Transverse colon (tissue), 4 donors: Measurements from ENCODE around the gene SLC24A4. TPM values are rescaled to one million over a fixed set of nuclear protein-coding genes. Genes with fewer than 3 reads are reported as not detected.

ENCODE experiments used
- DNase-seq: peaks from one replicate; pipeline ENCODE4 v3.0.0-alpha.2; 2019
- H3K27ac ChIP-seq, 4 donors: fragments of 200-600 bp; sonication (generic); 2 replicates each; pipeline ENCODE4 v1.5.1; 2016 to 2018; ENCODE audit warnings: inconsistent platforms in 4 of 4
- H3K27me3 ChIP-seq: fragments of 200-600 bp; sonication (generic); 2 replicates; pipeline ENCODE4 v1.5.1; 2017; ENCODE audit warnings: inconsistent platforms
- H3K36me3 ChIP-seq, 4 donors: fragments of 200-600 bp; sonication (generic); 2 replicates each; pipeline ENCODE4 v1.5.1; 2017 to 2019; ENCODE audit warnings: inconsistent platforms in 4 of 4
- H3K4me1 ChIP-seq, 4 donors: fragments of 200-600 bp; sonication (generic); 2 replicates each; pipeline ENCODE4 v1.5.1; 2017 to 2020; ENCODE audit warnings: inconsistent platforms in 4 of 4
- H3K4me3 ChIP-seq, 4 donors: fragments of 200-600 bp; sonication (generic); 1 replicate in 1 of 4; 2 replicates in 3 of 4; pipeline versions ENCODE4 v1.5.1 to v1.6.1; 2017 to 2019; ENCODE audit warnings: inconsistent platforms in 4 of 4
- H3K9me3 ChIP-seq, 2 donors: fragments of 200-600 bp; sonication (generic); 2 replicates each; pipeline ENCODE4 v1.5.1; 2017 to 2019; ENCODE audit warnings: inconsistent platforms in 2 of 2
- EP300 ChIP-seq: sonication (generic); formaldehyde crosslinking; IDR thresholded peaks from one replicate; pipeline ENCODE4 v1.6.1; 2017; ENCODE audit warnings: antibody characterized with exemption, low read depth
- POLR2A ChIP-seq: fragments of 450-650 bp; IDR thresholded peaks from one replicate; pipeline ENCODE4 v1.6.1; 2016; ENCODE audit warnings: antibody characterized with exemption, mild to moderate bottlenecking, moderate library complexity
- POLR2AphosphoS5 ChIP-seq, 3 donors: sonication (generic); formaldehyde crosslinking; IDR thresholded peaks; one replicate each; pipeline ENCODE4 v1.6.1; 2016; ENCODE audit warnings: antibody characterized with exemption in 3 of 3
- WGBS, 2 donors: methylation state at CpG; one replicate each; pipeline ENCODE4 v1.1.5; 2018; ENCODE audit warnings: low coverage in 1 of 2; 5-methylcytosine and 5-hydroxymethylcytosine counted together
- in situ Hi-C, 4 donors: fragments of 200-750 bp; cut with MboI; loops; one replicate each; pipeline versions ENCODE4 v1.15.0 to v1.15.1; 2017; ENCODE audit warnings: low sequenced_read_pairs in 3 of 4, low pct_ligation_motif_present in 1 of 4, low pct_unique_long_range_greater_than_20kb in 1 of 4
- intact Hi-C: fragments of 100-400 bp; cut with DNase I; formaldehyde crosslinking; loops from one replicate; pipeline ENCODE4 v1.15.1; 2023; ENCODE audit warnings: low total_unique reads
- total RNA-seq, 4 donors: library from RNA; depleted of rRNA; stranded (reverse); fragments of >200 nt; gene quantifications; one replicate each; pipeline ENCODE4 v1.1.0, GENCODE V29; 2016
- TF ChIP-seq, protein P1 (sequence below), 5 experiments: fragments of 200-600 bp in 3 of 5; fragments of 450-650 bp in 2 of 5; sonication (generic) in 3 of 5; IDR thresholded peaks; 1 replicate in 2 of 5; 2 replicates in 3 of 5; pipeline ENCODE4 v1.5.1; 2016 to 2017; ENCODE audit warnings: antibody characterized with exemption in 5 of 5, inconsistent platforms in 3 of 5, mild to moderate bottlenecking in 2 of 5, moderate library complexity in 1 of 5

Gene SLC24A4
- total RNA-seq, 4 donors from 2014 or later: 0.27 to 0.48 TPM; not detected in 2

DNA sequence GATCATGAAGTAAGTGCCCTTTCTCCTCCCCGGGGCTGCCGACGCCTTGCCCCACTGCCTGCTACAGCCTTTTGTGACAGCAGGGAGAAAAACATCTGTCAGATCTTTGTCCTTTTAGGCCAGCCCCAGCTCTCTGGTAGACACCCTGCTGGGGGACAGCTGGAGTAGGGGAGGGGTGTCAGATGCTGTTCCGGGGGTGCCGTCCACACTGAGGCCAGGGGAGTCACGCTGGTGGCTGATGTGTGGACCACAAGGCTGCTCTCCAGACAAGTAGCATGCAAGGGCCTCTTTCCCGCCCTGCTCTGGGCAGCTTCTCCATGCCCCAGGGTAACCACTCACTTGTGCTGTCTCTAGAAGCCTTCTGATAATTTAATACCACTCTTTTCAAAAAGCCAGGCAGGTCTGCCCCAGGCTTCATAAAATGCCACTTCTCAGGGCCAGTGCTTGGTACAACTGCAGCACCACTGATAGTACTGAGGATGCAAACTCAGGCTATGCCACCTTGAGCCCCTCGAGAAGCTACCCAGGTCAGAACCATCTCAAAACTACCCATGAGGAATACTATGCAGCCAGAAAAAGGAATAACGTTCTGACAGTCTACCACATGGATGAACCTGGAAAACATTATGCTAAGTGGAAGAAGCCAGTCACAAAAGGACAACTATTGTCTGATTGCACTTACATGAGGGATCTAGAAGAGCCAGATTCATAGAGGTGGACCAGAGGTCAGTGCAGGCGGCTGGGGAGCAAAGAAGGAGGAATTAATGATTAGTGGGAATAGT is 124.6 kb downstream of the SLC24A4 start:
- no peaks in the 10 kb centered on the region for H3K4me1 ChIP-seq
- no peaks in the 10 kb centered on the region for H3K9me3 ChIP-seq
- H3K36me3 ChIP-seq: no peaks in the 10 kb centered on the region
- no peak overlapping the region for H3K27ac ChIP-seq
- in situ Hi-C loops: no loop called here
- intact Hi-C loops: no loop called here
- 88 to 92% methylated on average over 2 to 10 of the region's 10 CpGs for WGBS, 2 donors
- no peak for DNase-seq
- H3K4me3 ChIP-seq: no peak overlapping the region
- TF ChIP-seq POLR2AphosphoS5 (IDR thresholded peaks at IDR 0.05) (no peak), POLR2A (no peak), EP300 (no peak)
- TF ChIP-seq, protein P1, sequence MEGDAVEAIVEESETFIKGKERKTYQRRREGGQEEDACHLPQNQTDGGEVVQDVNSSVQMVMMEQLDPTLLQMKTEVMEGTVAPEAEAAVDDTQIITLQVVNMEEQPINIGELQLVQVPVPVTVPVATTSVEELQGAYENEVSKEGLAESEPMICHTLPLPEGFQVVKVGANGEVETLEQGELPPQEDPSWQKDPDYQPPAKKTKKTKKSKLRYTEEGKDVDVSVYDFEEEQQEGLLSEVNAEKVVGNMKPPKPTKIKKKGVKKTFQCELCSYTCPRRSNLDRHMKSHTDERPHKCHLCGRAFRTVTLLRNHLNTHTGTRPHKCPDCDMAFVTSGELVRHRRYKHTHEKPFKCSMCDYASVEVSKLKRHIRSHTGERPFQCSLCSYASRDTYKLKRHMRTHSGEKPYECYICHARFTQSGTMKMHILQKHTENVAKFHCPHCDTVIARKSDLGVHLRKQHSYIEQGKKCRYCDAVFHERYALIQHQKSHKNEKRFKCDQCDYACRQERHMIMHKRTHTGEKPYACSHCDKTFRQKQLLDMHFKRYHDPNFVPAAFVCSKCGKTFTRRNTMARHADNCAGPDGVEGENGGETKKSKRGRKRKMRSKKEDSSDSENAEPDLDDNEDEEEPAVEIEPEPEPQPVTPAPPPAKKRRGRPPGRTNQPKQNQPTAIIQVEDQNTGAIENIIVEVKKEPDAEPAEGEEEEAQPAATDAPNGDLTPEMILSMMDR (IDR thresholded peaks at IDR 0.05): no peak
- no peaks in the 10 kb centered on the region for H3K27me3 ChIP-seq

DNA sequence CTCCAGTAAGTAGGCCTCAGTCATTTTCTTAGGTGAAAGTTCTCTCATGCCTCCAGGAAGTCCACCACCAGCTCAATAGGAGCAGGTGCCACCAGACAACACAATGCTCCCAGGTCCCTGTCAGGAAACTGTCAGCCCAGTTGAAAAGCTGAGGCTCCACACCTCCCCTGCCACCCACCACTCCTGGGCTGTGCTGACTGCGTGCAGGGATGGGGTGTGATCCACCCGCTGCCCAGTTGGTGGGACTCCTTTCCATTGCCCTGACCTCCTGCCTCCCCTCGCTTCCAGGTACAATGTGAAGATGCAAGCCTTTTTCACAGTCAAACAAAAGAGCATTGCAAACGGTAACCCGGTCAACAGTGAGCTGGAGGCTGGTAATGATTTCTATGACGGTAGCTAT is 125.8 kb downstream of the SLC24A4 start:
- H3K9me3 ChIP-seq: no peaks in the 10 kb centered on the region
- no peaks in the 10 kb centered on the region for H3K4me1 ChIP-seq
- intact Hi-C loops: no loop called here
- no peak for DNase-seq
- TF ChIP-seq, protein P1 (IDR thresholded peaks at IDR 0.05): no peak
- TF ChIP-seq EP300 (no peak), POLR2AphosphoS5 (IDR thresholded peaks at IDR 0.05) (no peak), POLR2A (no peak)
- in situ Hi-C loops: no loop called here
- no peak overlapping the region for H3K27ac ChIP-seq
- H3K4me3 ChIP-seq: no peak overlapping the region
- WGBS, 2 donors: 75 to 84% methylated on average over 4 to 6 of the region's 6 CpGs
- H3K27me3 ChIP-seq: no peaks in the 10 kb centered on the region
- no peaks in the 10 kb centered on the region for H3K36me3 ChIP-seq

DNA sequence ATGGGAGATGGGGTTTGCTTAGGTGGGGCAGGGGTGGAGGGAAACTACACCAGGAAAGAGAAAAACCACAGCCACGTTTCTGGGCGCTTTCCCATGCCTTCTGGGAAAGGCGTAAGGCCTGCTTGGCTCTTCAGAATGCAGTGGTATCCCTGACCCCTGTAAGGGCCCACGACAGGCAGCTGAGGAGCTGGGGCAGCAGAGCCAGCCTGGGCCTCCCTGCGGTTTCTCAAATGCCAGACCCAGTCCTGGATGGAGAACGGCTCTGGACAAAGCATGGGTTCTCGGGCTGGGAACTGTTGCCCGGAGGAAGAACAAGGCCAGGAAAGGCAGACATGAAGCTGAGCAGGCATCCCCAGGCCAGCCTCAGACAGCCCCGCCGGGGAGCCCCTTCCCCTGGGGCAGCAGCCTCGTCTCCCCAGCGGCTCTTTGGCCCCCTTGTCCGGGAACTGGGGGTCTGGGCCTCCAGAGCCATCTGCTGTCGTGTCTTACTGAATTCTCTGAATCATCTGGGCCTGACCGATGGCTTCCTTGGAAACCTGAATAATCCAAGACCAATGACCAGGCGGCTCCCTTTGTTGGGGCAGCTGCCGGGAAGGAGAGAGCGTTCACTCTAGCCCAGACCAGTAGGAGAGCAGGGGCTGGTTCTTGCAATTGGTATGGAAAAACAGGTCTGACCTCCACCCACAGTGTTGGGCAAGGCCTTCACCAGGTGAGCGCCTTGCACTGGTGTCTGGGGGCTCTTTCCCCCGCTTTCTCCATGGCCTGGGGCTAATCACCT is 126.6 kb downstream of the SLC24A4 start:
- Histone ChIP-seq H3K4me3 (no peak overlapping the region), H3K27me3 (no peaks in the 10 kb centered on the region), H3K36me3 (no peaks in the 10 kb centered on the region), H3K27ac (no peak overlapping the region), H3K9me3 (no peaks in the 10 kb centered on the region), H3K4me1 (no peaks in the 10 kb centered on the region)
- intact Hi-C loops (no loop called here), in situ Hi-C loops (loop anchor here in 2 of 4 donors (10.0 to 25.0 kb wide), 2 partner anchors 312 to 315 kb away; no protein-coding TSS in a partner anchor)
- DNase-seq: no peak
- TF ChIP-seq POLR2AphosphoS5 (IDR thresholded peaks at IDR 0.05) (no peak), POLR2A (no peak)
- 88 to 100% methylated on average over 1 to 20 of the region's 20 CpGs for WGBS, 2 donors

DNA sequence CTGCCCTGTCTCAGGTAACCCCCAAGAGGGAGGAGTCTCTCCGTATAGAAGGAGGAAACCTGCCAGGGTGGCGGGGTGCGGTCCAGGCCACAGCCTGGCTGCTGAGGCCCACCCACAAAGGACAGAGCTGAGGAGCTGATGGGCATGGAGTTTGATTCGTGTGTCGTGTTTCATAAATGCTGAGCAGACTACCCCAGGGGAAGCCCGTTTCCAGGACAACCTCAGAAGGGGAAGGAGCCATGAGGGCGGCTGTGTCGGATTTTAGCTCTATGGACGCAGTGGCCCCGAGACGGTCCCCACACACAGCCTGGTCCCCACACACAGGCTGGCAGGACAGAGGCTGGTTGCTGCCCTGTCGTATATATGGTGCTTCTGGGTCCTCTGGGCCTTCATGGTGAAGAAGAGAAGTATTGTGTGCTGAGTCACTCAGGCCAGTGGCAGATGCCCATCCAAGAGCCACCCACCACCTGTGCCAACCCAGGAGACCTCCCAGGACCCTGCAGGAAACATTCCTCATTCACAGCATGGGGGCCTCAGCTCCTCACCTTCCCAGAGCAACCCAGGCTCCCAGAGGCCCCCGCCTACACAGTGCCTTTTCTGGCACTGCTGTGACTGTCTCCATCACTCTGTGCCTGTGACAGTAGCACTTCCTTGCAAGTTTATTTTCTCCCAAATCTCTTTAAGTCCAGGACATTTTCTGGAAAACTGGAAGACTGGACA is 127.5 kb downstream of the SLC24A4 start:
- Histone ChIP-seq H3K4me1 (no peaks in the 10 kb centered on the region), H3K36me3 (no peaks in the 10 kb centered on the region), H3K27ac (no peak overlapping the region), H3K9me3 (no peaks in the 10 kb centered on the region), H3K4me3 (no peak overlapping the region), H3K27me3 (no peaks in the 10 kb centered on the region)
- WGBS, 2 donors: 88 to 100% methylated on average over 1 to 13 of the region's 13 CpGs
- intact Hi-C loops (no loop called here), in situ Hi-C loops (loop anchor here in 2 of 4 donors (10.0 to 25.0 kb wide), 2 partner anchors 313 to 316 kb away; no protein-coding TSS in a partner anchor)
- DNase-seq: no peak
- TF ChIP-seq, protein P1 (IDR thresholded peaks at IDR 0.05): no peak
- TF ChIP-seq POLR2AphosphoS5 (IDR thresholded peaks at IDR 0.05): no peak
- no peak for TF ChIP-seq POLR2A
- TF ChIP-seq EP300: no peak
